BE2C (cell line): ENCODE measurements around the gene SIM1.
A peak's percentile ranks its signal among the peaks of the same experiment; 100 is the strongest.

ENCODE experiments used
- DNase-seq: peaks from one replicate; pipeline ENCODE4 v3.0.0-alpha.2; 2020
- H3K27me3 ChIP-seq: fragments of 250-450 bp; sonication (Bioruptor Pico); 2 replicates; pipeline ENCODE4 v1.5.1; 2020; ENCODE audit warnings: mild to moderate bottlenecking
- H3K36me3 ChIP-seq: fragments of 250-450 bp; sonication (Bioruptor Pico); 2 replicates; pipeline ENCODE4 v1.5.1; 2020; ENCODE audit warnings: mild to moderate bottlenecking
- H3K4me1 ChIP-seq: fragments of 250-450 bp; sonication (Bioruptor Pico); 2 replicates; pipeline ENCODE4 v1.5.1; 2020
- H3K4me3 ChIP-seq: 2 replicates; pipeline ENCODE4 v1.5.1; 2011; ENCODE audit warnings: low read depth, low read length
- H3K9me3 ChIP-seq: fragments of 250-450 bp; sonication (Bioruptor Pico); 2 replicates; pipeline ENCODE4 v1.5.1; 2020
- CTCF ChIP-seq: IDR thresholded peaks from 2 replicates; pipeline ENCODE4 v1.5.1; 2012; ENCODE audit warnings: mild to moderate bottlenecking, low read depth, low read length

Gene SIM1

DNA sequence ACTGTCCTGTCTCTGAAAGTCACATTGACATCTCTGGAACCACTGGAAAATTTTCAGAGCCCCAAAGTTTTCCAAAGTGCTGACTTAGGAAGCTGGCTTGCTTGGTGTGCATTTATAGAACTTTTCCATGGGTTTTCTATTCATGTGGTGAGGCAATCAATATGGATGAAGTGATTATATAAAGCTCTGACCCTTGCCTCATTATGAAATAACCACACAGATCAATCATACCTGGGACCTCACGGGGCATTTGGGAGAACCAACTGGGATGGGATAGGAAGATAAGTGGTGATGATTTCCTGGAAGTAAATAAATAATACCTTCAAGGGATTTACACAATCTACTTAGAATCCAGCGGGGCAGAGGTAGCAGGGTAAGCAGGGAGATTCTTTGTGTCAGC is 22.9 kb upstream of the SIM1 start:
- Histone ChIP-seq H3K9me3 (no peaks in the 10 kb centered on the region), H3K36me3 (no peaks in the 10 kb centered on the region), H3K4me3 (no peak overlapping the region), H3K4me1 (no peaks in the 10 kb centered on the region), H3K27me3 (peaks cover 40% of the 10 kb centered on the region)
- no peak for DNase-seq
- TF ChIP-seq CTCF = no peak

DNA sequence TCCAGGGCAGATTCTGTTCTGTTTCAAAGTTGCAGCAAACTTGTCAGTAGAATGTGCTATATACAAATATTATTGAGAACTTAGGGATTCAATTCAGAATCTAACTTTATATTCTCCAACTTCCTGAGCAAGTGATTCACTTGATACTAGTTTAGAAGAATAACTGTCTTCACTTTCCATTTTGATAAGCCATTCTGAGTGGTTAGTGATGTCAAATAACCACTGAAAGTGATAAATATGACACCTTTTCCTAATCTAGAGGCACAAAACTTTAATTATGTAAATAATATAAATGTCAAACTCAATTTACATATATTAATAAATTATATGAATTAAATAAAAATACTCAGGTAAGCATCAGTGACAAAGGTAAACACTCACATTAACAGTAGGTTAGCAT is 20.5 kb upstream of the SIM1 start:
- H3K9me3 ChIP-seq = no peaks in the 10 kb centered on the region
- no peak for TF ChIP-seq CTCF
- H3K27me3 ChIP-seq = peaks cover 30% of the 10 kb centered on the region
- H3K36me3 ChIP-seq = no peaks in the 10 kb centered on the region
- no peaks in the 10 kb centered on the region for H3K4me1 ChIP-seq
- no peak for DNase-seq
- no peak overlapping the region for H3K4me3 ChIP-seq

DNA sequence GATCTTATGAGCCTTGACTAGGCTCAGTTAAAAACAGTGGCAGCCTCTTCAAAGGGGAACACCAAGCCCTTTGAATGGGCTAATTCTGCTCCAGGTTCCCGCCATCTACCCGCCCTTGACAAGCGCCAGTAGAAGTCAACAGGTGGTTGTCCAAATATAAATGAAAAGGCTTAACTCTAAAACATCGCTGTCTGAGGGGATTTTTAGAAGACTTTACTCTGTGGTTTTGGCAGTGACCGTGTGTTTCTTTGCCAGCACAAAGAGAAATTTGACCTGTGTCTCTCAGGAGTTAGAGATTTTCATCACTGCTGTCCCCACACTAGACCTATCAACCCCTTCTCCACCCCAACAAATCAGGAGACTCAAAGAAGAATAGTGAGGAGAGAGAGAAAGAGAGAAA is 19.8 kb upstream of the SIM1 start:
- Histone ChIP-seq H3K4me1 (no peaks in the 10 kb centered on the region), H3K27me3 (peaks cover 27% of the 10 kb centered on the region), H3K4me3 (no peak overlapping the region), H3K36me3 (no peaks in the 10 kb centered on the region), H3K9me3 (no peaks in the 10 kb centered on the region)
- no peak for TF ChIP-seq CTCF
- DNase-seq = no peak

GRCh38 chr6:100482698-100483097 is 18.0 kb upstream of the SIM1 start:
- Histone ChIP-seq H3K36me3 (no peaks in the 10 kb centered on the region), H3K4me1 (no peaks in the 10 kb centered on the region), H3K27me3 (peaks cover 15% of the 10 kb centered on the region), H3K4me3 (no peak overlapping the region), H3K9me3 (no peaks in the 10 kb centered on the region)
- DNase-seq = no peak
- TF ChIP-seq CTCF = no peak

- DNase-seq = no peak
- Histone ChIP-seq H3K36me3 (no peaks in the 10 kb centered on the region), H3K4me1 (no peaks in the 10 kb centered on the region), H3K4me3 (no peak overlapping the region), H3K9me3 (no peaks in the 10 kb centered on the region), H3K27me3 (peaks cover 13% of the 10 kb centered on the region)
- peak; percentile 78 for TF ChIP-seq CTCF
Measured at GRCh38 chr6:100479179-100480035, 14.7 kb upstream of the SIM1 start.

DNA sequence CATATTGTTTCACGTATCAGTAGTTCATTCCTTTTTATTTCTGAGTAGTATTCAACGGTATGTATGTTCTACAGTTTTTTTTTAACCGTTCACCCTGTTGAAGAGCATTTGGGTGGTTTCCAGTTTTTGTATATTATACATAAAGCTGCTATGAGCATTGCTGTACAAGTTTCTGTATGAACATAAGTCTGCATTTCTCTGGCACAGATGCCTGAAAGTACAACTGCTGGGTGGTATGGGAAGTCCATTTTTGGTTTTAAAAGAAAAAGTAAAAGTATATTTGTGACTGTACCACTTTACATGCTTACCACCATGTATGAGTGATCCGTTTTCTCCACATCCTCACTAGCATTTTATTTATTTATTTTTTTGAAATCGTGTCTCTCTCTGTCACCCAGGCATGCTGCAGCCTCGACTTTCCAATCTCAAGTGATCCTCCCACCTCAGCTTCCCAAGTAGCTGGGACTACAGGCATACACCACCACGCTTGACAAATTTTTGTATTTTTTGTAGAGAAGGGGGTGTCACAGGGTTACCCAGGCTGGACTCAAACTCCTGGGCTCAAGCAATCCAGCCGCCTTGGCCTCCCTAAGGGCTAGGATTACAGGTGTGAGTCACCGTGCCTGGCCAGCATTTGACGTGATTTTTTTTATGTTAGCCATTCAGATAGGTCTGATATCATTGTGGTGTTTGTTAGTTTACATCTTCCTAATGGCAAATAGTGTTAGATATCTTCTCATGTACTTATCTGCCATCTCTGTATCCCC is 11.0 kb upstream of the SIM1 start:
- Histone ChIP-seq H3K9me3 (no peaks in the 10 kb centered on the region), H3K4me1 (no peaks in the 10 kb centered on the region), H3K36me3 (no peaks in the 10 kb centered on the region), H3K4me3 (no peak overlapping the region), H3K27me3 (peaks cover 27% of the 10 kb centered on the region)
- no peak for TF ChIP-seq CTCF
- no peak for DNase-seq
